DND-41 (cell line): ENCODE measurements around the gene RRP9.

ENCODE experiments used
- ATAC-seq: fragments of 200-7000 bp; cut with Tn5 transposase; 3 replicates; pipeline ENCODE4 v1.9.1; 2021; ENCODE audit warnings: low read depth; ENCODE audit not compliant: insufficient read depth
- DNase-seq: peaks from one replicate; pipeline ENCODE4 v3.0.0-alpha.2; 2020
- H2AFZ ChIP-seq: 2 replicates; pipeline ENCODE4 v1.6.0; 2012; ENCODE audit warnings: low read depth, low read length
- H3K27ac ChIP-seq: 2 replicates; pipeline ENCODE4 v1.5.1; 2012; ENCODE audit warnings: low read length, inconsistent platforms
- H3K27me3 ChIP-seq: fragments of 200-600 bp; sonication (generic); 2 replicates; pipeline ENCODE4 v1.6.0; 2012; ENCODE audit warnings: low read length, mild to moderate bottlenecking, inconsistent platforms; ENCODE audit not compliant: insufficient read depth, poor library complexity
- H3K36me3 ChIP-seq: 2 replicates; pipeline ENCODE4 v1.5.1; 2012; ENCODE audit warnings: low read length, inconsistent platforms; ENCODE audit not compliant: insufficient read depth
- H3K4me1 ChIP-seq: 2 replicates; pipeline ENCODE4 v1.5.1; 2012; ENCODE audit warnings: mild to moderate bottlenecking, low read length; ENCODE audit not compliant: insufficient read depth
- H3K4me2 ChIP-seq: 2 replicates; pipeline ENCODE4 v1.6.0; 2012; ENCODE audit warnings: mild to moderate bottlenecking, moderate library complexity, low read length, inconsistent platforms; ENCODE audit not compliant: insufficient read depth
- H3K4me3 ChIP-seq, 2 experiments: fragments of 200-600 bp in 1 of 2; shearing (Covaris generic) in 1 of 2; 2 replicates each; pipeline ENCODE4 v1.5.1; 2012 to 2016; ENCODE audit warnings: inconsistent platforms in 2 of 2, low read length in 2 of 2, mild to moderate bottlenecking in 2 of 2, low read depth in 1 of 2, moderate library complexity in 1 of 2
- H3K79me2 ChIP-seq: 2 replicates; pipeline ENCODE4 v1.6.0; 2012; ENCODE audit warnings: low read length, inconsistent platforms; ENCODE audit not compliant: insufficient read depth
- H3K9ac ChIP-seq: 2 replicates; pipeline ENCODE4 v1.6.0; 2012; ENCODE audit warnings: low read depth, mild to moderate bottlenecking, inconsistent platforms, low read length, moderate library complexity
- H3K9me3 ChIP-seq: 2 replicates; pipeline ENCODE4 v1.5.1; 2012; ENCODE audit warnings: low read length, moderate library complexity, mild to moderate bottlenecking, inconsistent platforms; ENCODE audit not compliant: insufficient read depth, severe bottlenecking
- H4K20me1 ChIP-seq: 2 replicates; pipeline ENCODE4 v1.6.0; 2012; ENCODE audit warnings: low read length; ENCODE audit not compliant: insufficient read depth
- CTCF ChIP-seq: IDR thresholded peaks from 2 replicates; pipeline ENCODE4 v1.5.1; 2012; ENCODE audit warnings: borderline replicate concordance, low read length, moderate library complexity, mild to moderate bottlenecking; ENCODE audit not compliant: poor library complexity, severe bottlenecking; ENCODE audit errors: extremely low read depth
- EZH2 ChIP-seq: IDR thresholded peaks from 3 replicates; pipeline ENCODE4 v1.6.1; 2012; ENCODE audit warnings: borderline replicate concordance, low read depth, mild to moderate bottlenecking, moderate library complexity, low read length, inconsistent platforms; ENCODE audit not compliant: severe bottlenecking

Gene RRP9

GRCh38 chr3:51980253-51980652, 38.5 kb upstream of the RRP9 start:
- H2AFZ ChIP-seq: no peak overlapping the region
- H3K79me2 ChIP-seq: peaks cover 17% of the 10 kb centered on the region
- peaks cover 12% of the 10 kb centered on the region; the same call in 1 of the 2 replicates for H3K36me3 ChIP-seq
- no peak for TF ChIP-seq EZH2
- TF ChIP-seq CTCF: no peak
- H3K4me1 ChIP-seq: peaks cover 45% of the 10 kb centered on the region
- H3K4me2 ChIP-seq: no peak overlapping the region
- H3K4me3 ChIP-seq: no peak overlapping the region
- ATAC-seq (no peak), DNase-seq (no peak)
- no peaks in the 10 kb centered on the region for H3K27me3 ChIP-seq
- no peaks in the 10 kb centered on the region for H3K9me3 ChIP-seq
- H3K9ac ChIP-seq: no peak overlapping the region
- H4K20me1 ChIP-seq: 0 out of 2 replicates have a peak, but pooled peaks cover 2% of the 10 kb centered on the region
- H3K27ac ChIP-seq: no peak overlapping the region

- Histone ChIP-seq H3K36me3 (peaks cover 12% of the 10 kb centered on the region; the same call in 1 of the 2 replicates), H3K79me2 (peaks cover 23% of the 10 kb centered on the region), H3K27me3 (no peaks in the 10 kb centered on the region), H3K4me2 (no peak overlapping the region), H3K27ac (no peak overlapping the region), H4K20me1 (0 out of 2 replicates have a peak, but pooled peaks cover 2% of the 10 kb centered on the region), H3K9ac (no peak overlapping the region), H3K4me1 (peaks cover 45% of the 10 kb centered on the region), H3K4me3 (no peak overlapping the region), H2AFZ (no peak overlapping the region), H3K9me3 (no peaks in the 10 kb centered on the region)
- TF ChIP-seq CTCF (no peak), EZH2 (no peak)
- DNase-seq (no peak), ATAC-seq (no peak)
Measured at GRCh38 chr3:51978143-51978502, 36.4 kb upstream of the RRP9 start.

GRCh38 chr3:51977446-51978142, 35.9 kb upstream of the RRP9 start:
- Histone ChIP-seq H3K9ac (no peak overlapping the region), H3K4me1 (peaks cover 46% of the 10 kb centered on the region), H3K27ac (no peak overlapping the region; the same call in 1 of the 2 replicates), H4K20me1 (0 out of 2 replicates have a peak, but pooled peaks cover 2% of the 10 kb centered on the region), H3K4me2 (no peak overlapping the region), H2AFZ (no peak overlapping the region), H3K27me3 (no peaks in the 10 kb centered on the region), H3K9me3 (no peaks in the 10 kb centered on the region), H3K4me3 (no peak overlapping the region), H3K79me2 (peaks cover 23% of the 10 kb centered on the region), H3K36me3 (peaks cover 12% of the 10 kb centered on the region; the same call in 1 of the 2 replicates)
- no peak for DNase-seq
- ATAC-seq: no peak
- TF ChIP-seq CTCF (no peak), EZH2 (no peak)
